ENCODE measurements around the gene DSTN. TPM values are rescaled to one million over a fixed set of nuclear protein-coding genes. Genes with fewer than 3 reads are reported as not detected.
A peak's percentile ranks its signal among the peaks of the same experiment; 100 is the strongest.
"Not testable (repeated sequence)": the region's sequence is repeated elsewhere in the genome, so short reads cannot be mapped to it uniquely, and the experiment has no call there.

The DSTN gene
- total RNA-seq, 1 donor from 2014 or later = 61.2 TPM

- Mint-ChIP-seq H3K4me3 (ENCODE audit: low read depth) (no peak overlapping the region), H3K9me3 (no peaks in the 10 kb centered on the region), H3K4me1 (ENCODE audit: low read depth) (peaks cover 6% of the 10 kb centered on the region), H3K27ac (no peak overlapping the region), H3K27me3 (ENCODE audit: low read depth) (no peaks in the 10 kb centered on the region), H3K36me3 (ENCODE audit: low read depth) (peaks cover 10% of the 10 kb centered on the region)
- intact Hi-C loops (cut with micrococcal nuclease) = no loop called here
- no peak for DNase-seq (ENCODE audit: low spot score)
Observed at GRCh38 chr20:17651760-17652388, 82.0 kb downstream of the DSTN start.

GRCh38 chr20:17652411-17652810 lies 82.5 kb downstream of the DSTN start:
- intact Hi-C loops (cut with micrococcal nuclease) = no loop called here
- Mint-ChIP-seq H3K4me1 (ENCODE audit: low read depth) (peaks cover 4% of the 10 kb centered on the region), H3K9me3 (no peaks in the 10 kb centered on the region), H3K27ac (no peak overlapping the region), H3K36me3 (ENCODE audit: low read depth) (peaks cover 13% of the 10 kb centered on the region), H3K4me3 (ENCODE audit: low read depth) (no peak overlapping the region), H3K27me3 (ENCODE audit: low read depth) (no peaks in the 10 kb centered on the region)
- DNase-seq (ENCODE audit: low spot score) = no peak

GRCh38 chr20:17653835-17654648 lies 84.2 kb downstream of the DSTN start:
- peaks cover 28% of the 10 kb centered on the region for H3K36me3 Mint-ChIP-seq (ENCODE audit: low read depth)
- DNase-seq (ENCODE audit: low spot score) = no peak
- intact Hi-C loops (cut with micrococcal nuclease) = no loop called here
- H3K27ac Mint-ChIP-seq = no peak overlapping the region
- H3K9me3 Mint-ChIP-seq = no peaks in the 10 kb centered on the region
- no peaks in the 10 kb centered on the region for H3K27me3 Mint-ChIP-seq (ENCODE audit: low read depth)
- no peak overlapping the region for H3K4me3 Mint-ChIP-seq (ENCODE audit: low read depth)
- H3K4me1 Mint-ChIP-seq (ENCODE audit: low read depth) = peaks cover 8% of the 10 kb centered on the region

GRCh38 chr20:17654649-17655285 lies 84.9 kb downstream of the DSTN start:
- H3K4me1 Mint-ChIP-seq (ENCODE audit: low read depth) = peaks cover 8% of the 10 kb centered on the region
- H3K27me3 Mint-ChIP-seq (ENCODE audit: low read depth) = no peaks in the 10 kb centered on the region
- H3K27ac Mint-ChIP-seq = no peak overlapping the region
- intact Hi-C loops (cut with micrococcal nuclease) = no loop called here
- H3K4me3 Mint-ChIP-seq (ENCODE audit: low read depth) = no peak overlapping the region
- H3K36me3 Mint-ChIP-seq (ENCODE audit: low read depth) = peaks cover 32% of the 10 kb centered on the region
- no peaks in the 10 kb centered on the region for H3K9me3 Mint-ChIP-seq
- no peak for DNase-seq (ENCODE audit: low spot score)

GRCh38 chr20:17655286-17655651 lies 85.4 kb downstream of the DSTN start:
- Mint-ChIP-seq H3K27me3 (ENCODE audit: low read depth) (no peaks in the 10 kb centered on the region), H3K4me3 (ENCODE audit: low read depth) (no peak overlapping the region), H3K27ac (no peak overlapping the region), H3K36me3 (ENCODE audit: low read depth) (peaks cover 37% of the 10 kb centered on the region), H3K4me1 (ENCODE audit: low read depth) (peaks cover 9% of the 10 kb centered on the region), H3K9me3 (peaks cover 3% of the 10 kb centered on the region)
- no peak for DNase-seq (ENCODE audit: low spot score)
- intact Hi-C loops (cut with micrococcal nuclease) = no loop called here

- intact Hi-C loops (cut with micrococcal nuclease) = no loop called here
- peaks cover 15% of the 10 kb centered on the region for H3K4me1 Mint-ChIP-seq (ENCODE audit: low read depth)
- peaks cover 6% of the 10 kb centered on the region for H3K9me3 Mint-ChIP-seq
- H3K36me3 Mint-ChIP-seq (ENCODE audit: low read depth) = peaks cover 44% of the 10 kb centered on the region
- no peaks in the 10 kb centered on the region for H3K27me3 Mint-ChIP-seq (ENCODE audit: low read depth)
- H3K4me3 Mint-ChIP-seq (ENCODE audit: low read depth) = no peak overlapping the region
- no peak for DNase-seq (ENCODE audit: low spot score)
- H3K27ac Mint-ChIP-seq = no peak overlapping the region
Observed at GRCh38 chr20:17655865-17656479, 86.1 kb downstream of the DSTN start.

GRCh38 chr20:17657079-17657825 lies 87.4 kb downstream of the DSTN start:
- Mint-ChIP-seq H3K27ac (peak overlapping the region; percentile 20), H3K4me1 (ENCODE audit: low read depth) (peaks cover 22% of the 10 kb centered on the region), H3K36me3 (ENCODE audit: low read depth) (peaks cover 52% of the 10 kb centered on the region), H3K27me3 (ENCODE audit: low read depth) (no peaks in the 10 kb centered on the region), H3K9me3 (peaks cover 6% of the 10 kb centered on the region), H3K4me3 (ENCODE audit: low read depth) (no peak overlapping the region)
- no peak for DNase-seq (ENCODE audit: low spot score)
- intact Hi-C loops (cut with micrococcal nuclease) = no loop called here

GRCh38 chr20:17657898-17658647 lies 88.2 kb downstream of the DSTN start:
- no peak for DNase-seq (ENCODE audit: low spot score)
- no peak overlapping the region for H3K27ac Mint-ChIP-seq
- no peak overlapping the region for H3K4me3 Mint-ChIP-seq (ENCODE audit: low read depth)
- peaks cover 56% of the 10 kb centered on the region for H3K36me3 Mint-ChIP-seq (ENCODE audit: low read depth)
- H3K27me3 Mint-ChIP-seq (ENCODE audit: low read depth) = no peaks in the 10 kb centered on the region
- peaks cover 28% of the 10 kb centered on the region for H3K4me1 Mint-ChIP-seq (ENCODE audit: low read depth)
- H3K9me3 Mint-ChIP-seq = peaks cover 6% of the 10 kb centered on the region
- intact Hi-C loops (cut with micrococcal nuclease) = no loop called here

GRCh38 chr20:17658648-17658993 lies 88.7 kb downstream of the DSTN start:
- Mint-ChIP-seq H3K27ac (no peak overlapping the region), H3K4me3 (ENCODE audit: low read depth) (no peak overlapping the region), H3K9me3 (peaks cover 6% of the 10 kb centered on the region), H3K4me1 (ENCODE audit: low read depth) (peaks cover 32% of the 10 kb centered on the region), H3K36me3 (ENCODE audit: low read depth) (peaks cover 56% of the 10 kb centered on the region), H3K27me3 (ENCODE audit: low read depth) (no peaks in the 10 kb centered on the region)
- DNase-seq (ENCODE audit: low spot score) = no peak
- intact Hi-C loops (cut with micrococcal nuclease) = no loop called here

GRCh38 chr20:17659344-17659743 lies 89.5 kb downstream of the DSTN start:
- intact Hi-C loops (cut with micrococcal nuclease); H3K27me3 Mint-ChIP-seq (ENCODE audit: low read depth); H3K4me3 Mint-ChIP-seq (ENCODE audit: low read depth); H3K27ac Mint-ChIP-seq; H3K9me3 Mint-ChIP-seq; DNase-seq (ENCODE audit: low spot score): not testable (repeated sequence)
- Mint-ChIP-seq H3K4me1 (ENCODE audit: low read depth) (peaks cover 39% of the 10 kb centered on the region), H3K36me3 (ENCODE audit: low read depth) (peaks cover 54% of the 10 kb centered on the region)
